ENCODE data around the gene CAPN5. TPM values are rescaled to one million over a fixed set of nuclear protein-coding genes. Genes with fewer than 3 reads are reported as not detected.

The CAPN5 gene
- total and polyA plus RNA-seq, 2 of the 13 experiments (the other 11 are each of a cell fraction or from before 2014, with no cell fraction given) = 0.27 to 1.2 TPM

- ChIA-PET POLR2A (interaction anchor here (0.9 to 3.5 kb wide), 4 partner anchors 13 to 42 kb away, joined by 3 to 18 read pairs (median 4); no protein-coding TSS in a partner anchor), CTCF (ENCODE audit: low intra/inter-chr PET ratio, low total read pairs) (no interaction called here)
- Histone ChIP-seq H3K79me2 (ENCODE audit: insufficient read depth, low read length) (no peaks in the 10 kb centered on the region), H3K9ac (ENCODE audit: insufficient read depth, low read depth, low read length) (peak overlapping the region; percentile 55), H3K27me3 (ENCODE audit: control insufficient read depth in 1 of 2, insufficient read depth in 2 of 2, low read length in 2 of 2) (peaks cover 0 to under 1% of the 10 kb centered on the region in 2 experiments; a peak in 1 of 5 replicates), H3K27ac (ENCODE audit: extremely low read length, insufficient read depth, low read length) (peak overlapping the region; percentile 64), H2AFZ (ENCODE audit: low read length) (no peak overlapping the region), H3K9me3 (ENCODE audit: low read length) (no peaks in the 10 kb centered on the region), H3K36me3 (replicated peaks in 1 of 2; ENCODE audit: control insufficient read depth in 1 of 2, insufficient read depth in 2 of 2, low read length in 2 of 2) (no peaks in the 10 kb centered on the region), H3K4me2 (ENCODE audit: low read depth, low read length) (peak overlapping the region; percentile 100), H3K4me1 (ENCODE audit: insufficient read depth, low read length) (peaks cover 59% of the 10 kb centered on the region), H4K20me1 (ENCODE audit: insufficient read depth, low read length) (no peaks in the 10 kb centered on the region), H3K4me3 (replicated peaks in 1 of 3; ENCODE audit: insufficient read depth in 1 of 3, low read depth in 2 of 3, low read length in 3 of 3) (peak overlapping the region in 1 of 3 experiments; percentile 80; a peak in 2 of 6 replicates)
- in situ Hi-C loops (cut with HindIII; ENCODE audit: extremely low pct_ligation_motif_present, low pct_unique_long_range_greater_than_20kb) (no loop called here), intact Hi-C loops (cut with micrococcal nuclease; ENCODE audit: unreplicated experiment) (loop anchor here (1.0 kb wide), 1 partner anchor 41 kb away; no protein-coding TSS in a partner anchor)
- 0 out of 2 replicates have a peak, but pooled peaks have one; percentile 16 for TF ChIP-seq ZNF414 (CRISPR knock-in tag; IDR thresholded peaks at IDR 0.05)
- no peak for TF ChIP-seq ZBTB40 (IDR thresholded peaks at IDR 0.05)
- TF ChIP-seq ZBTB40 (CRISPR knock-in tag; IDR thresholded peaks at IDR 0.05) = 0 out of 2 replicates have a peak, but pooled peaks have one; percentile 7
- TF ChIP-seq ZNF546 (CRISPR knock-in tag; conservative IDR thresholded peaks at IDR 0.05) = 0 out of 2 replicates have a peak, but pooled peaks have one; percentile 60
- 0 out of 2 replicates have a peak, but pooled peaks have one; percentile 8 for TF ChIP-seq ZNF619 (CRISPR knock-in tag; IDR thresholded peaks at IDR 0.05)
- TF ChIP-seq WIZ (CRISPR knock-in tag; IDR thresholded peaks at IDR 0.05) = no peak
- BruUV-seq (replicated peaks) = no TSS peak
- ATAC-seq (no peak), DNase-seq (ENCODE audit: low spot score) (no peak), FAIRE-seq (no peak)
- 73% methylated on average over 2 of the region's 6 CpGs for WGBS (ENCODE audit: low lambda C conversion rate)
Observed at GRCh38 chr11:77131560-77131959, 64.8 kb downstream of the CAPN5 start.

Measured in HepG2 (cell line).